Prostate gland (tissue), 2 donors: ENCODE measurements around the gene TAS2R16. TPM values are rescaled to one million over a fixed set of nuclear protein-coding genes. Genes with fewer than 3 reads are reported as not detected.
"Not testable (repeated sequence)": the region's sequence is repeated elsewhere in the genome, so short reads cannot be mapped to it uniquely, and the experiment has no call there.

ENCODE experiments used
- DNase-seq: peaks from one replicate; pipeline ENCODE4 v3.0.0-alpha.2; 2019; ENCODE audit warnings: low spot score
- H3K27ac ChIP-seq, 2 donors: fragments of 200-600 bp; sonication (generic); 2 replicates each; pipeline ENCODE4 v1.5.1; 2017 to 2019
- H3K27me3 ChIP-seq: fragments of 200-600 bp; sonication (generic); replicated peaks from 2 replicates; pipeline ENCODE4 v1.5.1; 2019; ENCODE audit not compliant: insufficient read depth
- H3K36me3 ChIP-seq, 2 donors: fragments of 200-600 bp; sonication (generic); 1 replicate in 1 of 2; 2 replicates in 1 of 2; pipeline versions ENCODE4 v1.5.1 to v1.8.1; 2017 to 2019
- H3K4me1 ChIP-seq: fragments of 200-600 bp; sonication (generic); replicated peaks from 2 replicates; pipeline ENCODE4 v1.5.1; 2019
- H3K4me3 ChIP-seq, 2 donors: fragments of 200-600 bp; sonication (generic); 2 replicates each; pipeline ENCODE4 v1.5.1; 2017 to 2019
- H3K9me3 ChIP-seq: fragments of 200-600 bp; sonication (generic); 2 replicates; pipeline ENCODE4 v1.5.1; 2017
- CTCF ChIP-seq, 4 experiments: fragments of 200-600 bp in 2 of 4; fragments of 450-650 bp in 2 of 4; sonication (generic) in 2 of 4; IDR thresholded peaks; 1 replicate in 3 of 4; 2 replicates in 1 of 4; pipeline ENCODE4 v1.5.1; 2016 to 2019; ENCODE audit warnings: antibody characterized with exemption in 4 of 4, mild to moderate bottlenecking in 2 of 4, moderate library complexity in 2 of 4
- POLR2A ChIP-seq: fragments of 450-650 bp; IDR thresholded peaks from one replicate; pipeline ENCODE4 v1.6.1; 2016; ENCODE audit warnings: antibody characterized with exemption, mild to moderate bottlenecking
- POLR2AphosphoS5 ChIP-seq: sonication (generic); formaldehyde crosslinking; IDR thresholded peaks from one replicate; pipeline ENCODE4 v1.6.1; 2017; ENCODE audit warnings: antibody characterized with exemption
- WGBS: methylation state at CpG from one replicate; pipeline ENCODE4 v1.1.5; 2018; 5-methylcytosine and 5-hydroxymethylcytosine counted together
- intact Hi-C: fragments of 100-400 bp; cut with DNase I; formaldehyde crosslinking; loops from one replicate; pipeline ENCODE4 v1.14.2; 2022
- total RNA-seq, 2 donors: library from RNA; depleted of rRNA; stranded (reverse); fragments of >200 nt; gene quantifications; one replicate each; pipeline ENCODE4 v1.1.0, GENCODE V29; 2016

Gene TAS2R16
- total RNA-seq, 2 donors from 2014 or later: not detected

GRCh38 chr7:122968389-122968788 is 27.1 kb downstream of the TAS2R16 start:
- Histone ChIP-seq H3K9me3 (no peaks in the 10 kb centered on the region), H3K4me1 (no peaks in the 10 kb centered on the region), H3K27ac (no peak overlapping the region), H3K36me3 (no peaks in the 10 kb centered on the region), H3K27me3 (no peaks in the 10 kb centered on the region), H3K4me3 (no peak overlapping the region)
- 67% methylated on average over 4 of the region's 4 CpGs for WGBS
- TF ChIP-seq POLR2AphosphoS5 (no peak), POLR2A (no peak), CTCF (IDR thresholded peaks at IDR 0.05) (no peak)
- intact Hi-C loops: no loop called here
- DNase-seq: no peak

- Histone ChIP-seq H3K27me3 (no peaks in the 10 kb centered on the region), H3K27ac (no peak overlapping the region), H3K4me1 (no peaks in the 10 kb centered on the region), H3K9me3 (no peaks in the 10 kb centered on the region), H3K4me3 (no peak overlapping the region), H3K36me3 (no peaks in the 10 kb centered on the region)
- no peak for DNase-seq
- TF ChIP-seq CTCF (IDR thresholded peaks at IDR 0.05) (no peak), POLR2AphosphoS5 (no peak), POLR2A (no peak)
- WGBS: 38% methylated on average over 2 of the region's 2 CpGs
- intact Hi-C loops: no loop called here
These were observed 30.2 kb downstream of the TAS2R16 start for GRCh38 chr7:122965306-122965705.

DNA sequence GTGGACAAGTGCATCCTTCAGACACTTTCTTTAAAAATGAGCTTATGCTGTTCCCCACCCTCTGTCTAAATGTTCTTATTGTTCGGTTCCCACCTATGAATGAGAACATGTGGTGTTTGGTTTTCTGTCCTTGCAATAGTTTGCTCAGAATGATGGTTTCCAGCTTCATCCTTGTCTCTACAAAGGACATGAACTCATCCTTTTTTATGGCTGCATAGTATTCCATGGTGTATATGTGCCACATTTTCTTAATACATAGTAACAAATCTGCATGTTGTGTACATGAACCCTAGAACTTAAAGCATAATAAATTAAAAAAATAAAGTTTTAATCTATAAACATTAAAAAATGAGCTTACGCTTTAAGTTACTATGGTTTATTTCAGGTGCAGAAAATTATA is 41.8 kb downstream of the TAS2R16 start:
- intact Hi-C loops, H3K27me3 ChIP-seq, H3K27ac ChIP-seq, DNase-seq, H3K4me3 ChIP-seq, H3K4me1 ChIP-seq, H3K36me3 ChIP-seq, H3K9me3 ChIP-seq: not testable (repeated sequence)
- WGBS: 94% methylated on average over 2 of the region's 2 CpGs

DNA sequence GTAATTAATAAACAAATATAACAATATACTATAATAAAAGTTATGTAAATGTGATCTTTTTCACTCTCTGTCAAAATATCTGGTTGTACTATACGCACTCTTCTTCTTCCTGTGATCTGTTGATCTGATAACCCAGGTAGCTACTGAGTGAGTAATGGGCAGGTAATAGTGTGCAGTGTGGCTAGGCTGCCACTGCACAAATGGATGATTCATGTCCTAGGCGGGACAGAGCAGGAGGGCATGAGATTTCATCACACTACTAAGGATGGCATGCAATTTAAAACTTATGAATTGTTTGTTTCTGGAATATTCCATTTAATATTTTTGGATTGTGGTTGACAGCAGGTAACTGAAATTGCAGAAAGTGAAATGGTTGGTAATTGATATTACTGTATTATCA is 44.5 kb downstream of the TAS2R16 start:
- no peak for TF ChIP-seq CTCF (IDR thresholded peaks at IDR 0.05)
- no peak for TF ChIP-seq POLR2A
- no peak for TF ChIP-seq POLR2AphosphoS5
- Histone ChIP-seq H3K36me3 (no peaks in the 10 kb centered on the region), H3K4me1 (no peaks in the 10 kb centered on the region), H3K27me3 (no peaks in the 10 kb centered on the region), H3K9me3 (no peaks in the 10 kb centered on the region), H3K4me3 (no peak overlapping the region), H3K27ac (no peak overlapping the region)
- 79% methylated on average over 2 of the region's 2 CpGs for WGBS
- DNase-seq: no peak
- intact Hi-C loops: no loop called here

GRCh38 chr7:122949186-122949585 is 46.3 kb downstream of the TAS2R16 start:
- H3K27ac ChIP-seq: no peak overlapping the region
- no peak overlapping the region for H3K4me3 ChIP-seq
- H3K4me1 ChIP-seq: no peaks in the 10 kb centered on the region
- no peak for DNase-seq
- no peaks in the 10 kb centered on the region for H3K27me3 ChIP-seq
- no peaks in the 10 kb centered on the region for H3K9me3 ChIP-seq
- H3K36me3 ChIP-seq: no peaks in the 10 kb centered on the region
- no peak for TF ChIP-seq POLR2A
- no peak for TF ChIP-seq POLR2AphosphoS5
- TF ChIP-seq CTCF (IDR thresholded peaks at IDR 0.05): no peak
- 88% methylated on average over 1 of the region's 1 CpG for WGBS
- intact Hi-C loops: no loop called here

Other genes with a start within 250 kb of the TAS2R16 start
- 10 to 100 TPM; 22.2 to 50.4 TPM for gene CADPS2, start 109.2 kb downstream of the TAS2R16 start, total RNA-seq
- not detected for gene SLC13A1, start 204.3 kb upstream of the TAS2R16 start, total RNA-seq